OCI-LY1 (cell line): Measurements from ENCODE around the gene TNNT3.

Source experiments
- CTCF ChIP-seq: fragments of 200-600 bp; sonication (generic), shearing (Covaris generic); IDR thresholded peaks from 2 replicates; pipeline ENCODE4 v1.5.1; 2017; ENCODE audit warnings: mild to moderate bottlenecking, antibody characterized with exemption, low read length, moderate library complexity, mixed read lengths
- EZH2 ChIP-seq: fragments of 200-600 bp; sonication (generic), shearing (Covaris generic); IDR thresholded peaks from 2 replicates; pipeline ENCODE4 v1.8.0; 2017; ENCODE audit warnings: borderline replicate concordance, mixed run types, mild to moderate bottlenecking, antibody characterized with exemption, low read length, moderate library complexity, mixed read lengths

GRCh38 chr11:1916986-1917522 lies 2.4 kb upstream of the TNNT3 start:
- TF ChIP-seq CTCF (no peak), EZH2 (no peak)
